GM10266 (cell line): ENCODE results near the gene RAP1A.
"Not testable (repeated sequence)": the region's sequence is repeated elsewhere in the genome, so short reads cannot be mapped to it uniquely, and the experiment has no call there.

Source experiments
- DNase-seq: peaks from one replicate; pipeline ENCODE4 v3.0.0; 2012; ENCODE audit errors: extremely low spot score
- TF ChIP-seq, protein P1 (sequence below): IDR thresholded peaks from 2 replicates; pipeline ENCODE4 v1.5.1; 2012; ENCODE audit warnings: mild to moderate bottlenecking, low read depth; ENCODE audit not compliant: control insufficient read depth, insufficient read depth; ENCODE audit errors: missing control alignments

Gene RAP1A

DNA sequence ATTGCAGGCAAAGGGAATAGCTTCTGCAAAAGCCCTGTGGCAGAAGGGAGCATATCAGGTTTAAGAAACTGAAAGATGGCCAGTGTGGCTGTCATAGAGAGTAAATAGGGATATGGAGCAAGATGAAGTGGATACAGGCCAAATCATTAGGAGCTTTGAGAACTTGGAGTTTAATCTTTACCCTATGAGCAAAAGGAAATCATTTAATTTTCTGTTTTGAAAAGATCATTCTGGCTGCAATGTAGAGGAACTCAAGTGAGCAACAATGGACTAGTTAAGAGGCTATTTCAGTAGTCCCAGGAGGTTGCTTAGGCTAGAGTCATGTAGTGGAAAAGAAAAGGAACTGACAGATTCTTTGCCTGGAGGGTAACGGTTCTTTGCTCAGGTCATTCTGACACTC lies 47.2 kb downstream of the RAP1A start:
- DNase-seq: no peak

DNA sequence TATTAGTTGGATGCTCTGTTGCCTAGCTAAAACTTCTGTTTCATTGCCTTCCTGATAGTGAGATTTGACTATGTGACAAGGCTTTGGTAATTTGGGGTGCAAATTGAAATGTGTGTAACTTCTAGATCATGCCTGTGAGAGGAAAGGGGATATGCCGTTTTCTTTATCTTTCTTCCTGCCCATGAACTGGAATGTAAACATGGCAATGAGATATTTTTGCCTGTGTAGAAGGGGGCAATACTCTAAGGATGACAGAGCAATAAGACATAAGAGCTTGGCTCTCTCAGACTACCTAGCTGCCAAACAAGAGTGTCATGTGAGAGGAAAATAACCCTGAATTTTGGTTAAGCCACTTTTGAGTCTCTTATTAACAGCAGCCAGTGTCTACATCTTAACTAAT lies 49.7 kb downstream of the RAP1A start:
- DNase-seq: no peak
- TF ChIP-seq, protein P1, sequence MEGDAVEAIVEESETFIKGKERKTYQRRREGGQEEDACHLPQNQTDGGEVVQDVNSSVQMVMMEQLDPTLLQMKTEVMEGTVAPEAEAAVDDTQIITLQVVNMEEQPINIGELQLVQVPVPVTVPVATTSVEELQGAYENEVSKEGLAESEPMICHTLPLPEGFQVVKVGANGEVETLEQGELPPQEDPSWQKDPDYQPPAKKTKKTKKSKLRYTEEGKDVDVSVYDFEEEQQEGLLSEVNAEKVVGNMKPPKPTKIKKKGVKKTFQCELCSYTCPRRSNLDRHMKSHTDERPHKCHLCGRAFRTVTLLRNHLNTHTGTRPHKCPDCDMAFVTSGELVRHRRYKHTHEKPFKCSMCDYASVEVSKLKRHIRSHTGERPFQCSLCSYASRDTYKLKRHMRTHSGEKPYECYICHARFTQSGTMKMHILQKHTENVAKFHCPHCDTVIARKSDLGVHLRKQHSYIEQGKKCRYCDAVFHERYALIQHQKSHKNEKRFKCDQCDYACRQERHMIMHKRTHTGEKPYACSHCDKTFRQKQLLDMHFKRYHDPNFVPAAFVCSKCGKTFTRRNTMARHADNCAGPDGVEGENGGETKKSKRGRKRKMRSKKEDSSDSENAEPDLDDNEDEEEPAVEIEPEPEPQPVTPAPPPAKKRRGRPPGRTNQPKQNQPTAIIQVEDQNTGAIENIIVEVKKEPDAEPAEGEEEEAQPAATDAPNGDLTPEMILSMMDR: no peak

More for the DNA sequence above, 47.2 kb downstream of the RAP1A start:
- TF ChIP-seq, protein P1: no peak

DNA sequence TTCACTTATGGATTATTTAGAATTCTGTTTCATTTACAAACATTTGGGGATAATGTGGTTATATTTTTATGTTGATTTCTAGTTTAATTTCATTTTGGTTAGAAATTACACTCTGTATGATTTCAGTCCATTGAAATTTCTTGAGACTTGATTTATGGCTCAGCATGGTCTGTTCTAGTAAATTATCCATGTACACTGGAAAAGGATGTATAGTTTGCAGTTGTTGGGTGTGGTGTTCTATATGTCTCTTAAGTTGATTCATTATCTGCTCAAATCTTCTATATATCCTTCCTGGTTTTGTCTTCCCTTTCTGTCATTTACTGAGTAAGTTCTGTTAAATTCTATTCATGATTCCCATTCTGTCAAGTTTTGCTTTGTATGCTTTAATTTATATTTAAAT lies 52.3 kb downstream of the RAP1A start:
- DNase-seq: no peak
- TF ChIP-seq, protein P1: no peak

DNA sequence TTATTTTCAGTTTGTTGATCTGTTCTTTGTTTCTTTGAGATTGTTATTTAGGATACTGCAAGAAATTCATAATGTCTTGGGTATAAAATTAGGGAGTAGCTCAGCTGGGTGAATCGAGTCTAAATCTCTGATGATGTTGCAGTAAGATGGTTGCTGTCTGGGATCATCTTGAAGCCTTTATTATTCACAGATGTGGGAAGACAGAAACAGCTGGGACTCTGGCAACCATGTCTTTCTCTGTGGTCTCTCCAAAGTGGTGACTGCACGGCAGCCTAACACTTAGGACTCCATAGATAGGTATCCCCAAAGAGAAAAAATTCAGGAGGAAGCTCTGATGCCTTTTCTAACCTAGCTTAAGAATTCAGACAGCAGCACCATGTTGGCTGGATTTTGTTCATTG lies 52.7 kb downstream of the RAP1A start:
- TF ChIP-seq, protein P1: no peak
- no peak for DNase-seq

DNA sequence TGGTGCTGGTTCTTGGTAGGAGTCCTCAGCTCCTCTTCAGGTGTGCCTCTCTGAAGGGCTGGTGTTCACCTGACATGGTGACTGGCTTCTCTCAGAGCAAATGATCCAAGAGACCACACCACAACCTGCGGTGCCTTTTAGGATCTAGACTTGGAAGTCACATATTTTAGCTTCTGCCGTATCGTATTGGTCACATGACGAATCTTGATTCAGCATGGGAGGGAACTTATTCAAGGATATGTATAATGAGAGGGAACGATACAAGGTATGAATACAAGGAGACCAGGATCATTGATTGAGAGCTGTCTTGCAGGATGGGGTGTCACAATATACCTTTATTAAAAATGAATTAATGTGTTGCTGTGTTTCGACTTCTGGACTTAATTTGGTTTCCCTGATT lies 58.0 kb downstream of the RAP1A start:
- DNase-seq: no peak
- TF ChIP-seq, protein P1: no peak

DNA sequence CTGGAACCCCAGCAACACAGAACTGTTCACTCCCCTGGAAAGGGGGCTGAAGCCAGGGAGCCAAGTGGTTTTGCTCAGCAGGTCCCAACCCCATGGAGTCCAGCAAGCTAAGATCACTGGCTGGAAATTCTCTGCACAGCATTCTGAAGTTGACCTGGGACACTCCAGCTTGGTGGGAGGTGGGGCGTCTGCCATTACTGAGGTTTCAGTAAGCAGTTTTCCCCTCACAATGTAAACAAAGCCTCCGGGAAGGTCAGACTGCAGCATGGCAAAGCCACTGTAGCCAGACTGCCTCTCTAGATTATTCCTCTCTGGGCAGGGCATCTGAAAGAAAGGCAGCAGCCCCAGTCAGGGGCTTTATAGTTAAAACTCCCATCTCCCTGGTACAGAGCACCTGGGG lies 60.0 kb downstream of the RAP1A start:
- TF ChIP-seq, protein P1: no peak
- DNase-seq: no peak

DNA sequence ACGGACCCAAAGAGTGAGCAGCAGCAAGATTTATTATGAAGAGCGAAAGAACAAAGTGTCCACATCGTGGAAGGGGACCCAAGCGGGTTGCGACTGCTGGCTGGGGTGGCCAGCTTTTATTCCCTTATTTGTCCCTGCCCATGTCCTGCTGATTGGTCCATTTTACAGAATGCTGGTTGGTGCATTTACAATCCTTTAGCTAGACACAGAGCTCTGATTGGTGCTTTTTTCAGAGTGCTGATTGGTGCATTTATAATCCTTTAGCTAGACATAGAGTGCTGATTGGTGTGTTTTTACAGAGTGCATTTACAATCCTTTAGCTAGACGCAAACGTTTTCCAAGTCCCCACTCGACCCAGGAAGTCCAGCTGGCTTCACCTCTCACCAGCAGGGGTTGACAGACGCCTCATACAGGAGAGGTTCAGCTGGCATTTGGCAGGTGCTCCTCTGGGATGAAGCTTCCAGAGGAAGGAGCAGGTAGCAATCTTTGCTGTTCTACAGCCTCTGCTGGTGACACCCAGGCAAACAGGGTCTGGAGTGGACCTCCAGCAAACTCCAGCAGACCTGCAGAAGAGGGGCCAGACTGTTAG lies 60.7 kb downstream of the RAP1A start:
- not testable (repeated sequence) for DNase-seq

DNA sequence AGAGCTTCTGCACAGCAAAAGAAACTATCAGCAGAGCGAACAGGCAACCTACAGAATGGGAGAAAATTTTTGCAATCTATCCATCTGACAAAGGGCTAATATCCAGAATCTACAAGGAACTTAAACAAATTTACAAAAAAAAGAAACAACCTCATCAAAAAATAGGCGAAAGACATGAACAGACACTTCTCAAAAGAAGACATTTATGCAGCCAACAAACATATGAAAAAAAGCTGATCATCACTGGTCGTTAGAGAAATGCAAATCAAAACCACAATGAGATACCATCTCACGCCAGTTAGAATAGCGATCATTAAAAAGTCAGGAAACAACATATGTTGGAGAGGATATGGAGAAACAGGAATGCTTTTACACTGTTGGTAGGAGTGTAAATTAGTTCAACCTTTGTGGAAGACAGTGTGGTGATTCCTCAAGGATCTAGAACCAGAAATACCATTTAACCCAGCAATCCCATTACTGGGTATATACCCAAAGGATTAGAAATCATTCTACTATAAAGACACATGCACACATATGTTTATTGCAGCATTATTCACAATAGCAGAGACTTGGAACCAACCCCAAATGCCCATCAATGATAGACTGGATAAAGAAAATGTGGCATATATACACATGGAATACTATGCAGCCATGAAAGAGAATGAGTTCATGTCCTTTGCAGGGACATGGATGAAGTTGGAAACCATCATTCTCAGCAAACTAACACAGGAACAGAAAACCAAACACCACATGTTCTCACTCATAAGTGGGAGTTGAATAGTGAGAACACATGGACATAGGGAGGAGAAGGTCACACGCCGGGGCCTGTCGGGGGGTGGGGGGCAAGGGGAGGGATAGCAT lies 65.9 kb downstream of the RAP1A start:
- not testable (repeated sequence) for DNase-seq
